HL-60 (cell line): ENCODE results near the gene NCAPD3.

Experiments used
- POLR2AphosphoS5 ChIP-seq: IDR thresholded peaks from 2 replicates; pipeline ENCODE4 v1.6.1; 2012; ENCODE audit warnings: low read depth
- TF ChIP-seq, protein P1 (sequence below): IDR thresholded peaks from one replicate; pipeline ENCODE4 v1.5.1; 2011; ENCODE audit warnings: low read length, control low read depth, inconsistent platforms; ENCODE audit not compliant: insufficient read depth

DNA sequence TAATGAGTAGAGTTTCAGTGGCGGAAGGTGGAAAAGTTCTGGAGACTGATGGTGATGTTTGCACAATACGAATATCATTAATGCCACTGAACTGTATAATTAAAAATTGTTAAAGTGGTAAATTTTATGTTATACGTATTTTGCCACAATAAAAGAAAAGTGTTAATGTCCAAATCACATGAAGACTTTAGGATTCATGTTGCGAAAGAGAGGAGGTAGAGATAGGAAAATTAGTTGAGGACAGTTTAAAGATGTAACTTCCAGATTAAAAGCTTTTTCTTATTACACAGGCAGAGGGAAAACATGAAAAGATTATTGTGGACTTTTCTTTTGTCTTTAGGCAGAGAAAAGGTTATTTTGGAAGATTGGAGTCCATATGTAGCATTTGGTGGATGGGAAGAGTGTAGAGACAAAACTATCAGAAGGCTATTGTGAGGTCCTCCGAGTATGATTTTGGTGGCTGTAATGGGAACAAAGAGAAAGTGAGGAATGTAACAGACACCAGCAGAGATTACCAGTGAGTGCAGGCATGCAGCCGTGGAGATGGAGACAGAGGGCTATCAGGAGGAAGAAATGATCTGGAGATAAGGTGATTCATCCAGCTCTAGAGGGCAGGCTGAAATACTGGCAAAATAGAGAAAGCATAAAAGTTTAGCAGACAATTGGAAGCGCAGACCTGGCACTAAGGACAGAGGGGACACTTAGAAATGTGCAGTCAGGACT is 13.2 kb upstream of the NCAPD3 start:
- TF ChIP-seq, protein P1, sequence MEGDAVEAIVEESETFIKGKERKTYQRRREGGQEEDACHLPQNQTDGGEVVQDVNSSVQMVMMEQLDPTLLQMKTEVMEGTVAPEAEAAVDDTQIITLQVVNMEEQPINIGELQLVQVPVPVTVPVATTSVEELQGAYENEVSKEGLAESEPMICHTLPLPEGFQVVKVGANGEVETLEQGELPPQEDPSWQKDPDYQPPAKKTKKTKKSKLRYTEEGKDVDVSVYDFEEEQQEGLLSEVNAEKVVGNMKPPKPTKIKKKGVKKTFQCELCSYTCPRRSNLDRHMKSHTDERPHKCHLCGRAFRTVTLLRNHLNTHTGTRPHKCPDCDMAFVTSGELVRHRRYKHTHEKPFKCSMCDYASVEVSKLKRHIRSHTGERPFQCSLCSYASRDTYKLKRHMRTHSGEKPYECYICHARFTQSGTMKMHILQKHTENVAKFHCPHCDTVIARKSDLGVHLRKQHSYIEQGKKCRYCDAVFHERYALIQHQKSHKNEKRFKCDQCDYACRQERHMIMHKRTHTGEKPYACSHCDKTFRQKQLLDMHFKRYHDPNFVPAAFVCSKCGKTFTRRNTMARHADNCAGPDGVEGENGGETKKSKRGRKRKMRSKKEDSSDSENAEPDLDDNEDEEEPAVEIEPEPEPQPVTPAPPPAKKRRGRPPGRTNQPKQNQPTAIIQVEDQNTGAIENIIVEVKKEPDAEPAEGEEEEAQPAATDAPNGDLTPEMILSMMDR = no peak
- TF ChIP-seq POLR2AphosphoS5 = no peak
